HG03196 (cell line): ENCODE results near the gene HK2.
"Not testable (repeated sequence)": the region's sequence is repeated elsewhere in the genome, so short reads cannot be mapped to it uniquely, and the experiment has no call there.

Experiments used
- ATAC-seq: cut with Tn5 transposase; IDR thresholded peaks from one replicate; pipeline ENCODE4 v1.9.1; 2021; ENCODE audit not compliant: unreplicated experiment

The HK2 gene

DNA sequence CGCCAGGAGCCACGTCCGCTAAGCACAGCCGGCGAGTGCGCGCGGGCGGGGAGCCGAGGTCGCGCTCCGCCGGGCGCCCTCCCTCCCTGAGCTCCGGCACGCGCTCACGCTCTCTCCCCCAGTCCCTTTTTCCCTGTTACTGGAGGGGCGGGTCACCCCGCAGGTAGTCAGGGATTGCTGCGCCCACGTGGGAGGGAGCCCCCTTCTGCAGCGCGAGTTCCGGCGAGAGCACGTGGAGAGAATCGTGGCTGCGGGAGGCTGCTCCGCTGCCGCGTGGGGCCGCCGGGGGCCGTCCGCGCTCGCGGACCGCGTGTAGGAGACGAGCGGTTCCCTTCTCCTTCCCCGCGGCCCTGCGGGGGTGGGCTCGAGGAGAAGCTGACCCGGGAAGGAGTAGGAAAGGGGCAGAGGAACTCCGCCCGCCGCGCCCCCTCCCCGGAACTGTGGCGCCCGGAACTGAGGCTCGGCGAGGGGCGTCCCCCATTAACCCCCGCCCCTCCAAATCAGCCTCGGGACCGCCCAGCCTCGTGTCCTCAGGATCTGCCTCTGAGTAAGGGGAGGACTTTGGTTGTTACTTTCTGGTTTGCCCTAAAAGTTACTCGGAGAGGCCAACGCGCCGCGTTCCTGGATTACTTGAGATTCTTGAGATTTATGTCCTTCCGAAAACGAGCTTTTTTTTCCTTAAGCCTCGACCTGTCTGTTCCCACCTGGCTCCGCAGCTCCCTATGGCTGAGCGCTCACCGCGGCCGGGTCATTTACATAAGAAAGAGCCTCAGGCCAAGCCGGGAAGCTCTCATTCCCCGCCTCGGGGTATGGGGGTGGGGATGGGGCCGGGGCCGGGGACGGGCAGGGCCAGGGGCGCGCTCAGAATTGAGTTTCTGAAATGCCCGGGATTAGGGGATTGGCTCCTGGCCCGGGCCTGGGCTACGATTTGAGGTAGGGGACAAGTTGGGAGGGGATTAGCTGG is 1.1 kb downstream of the HK2 start:
- ATAC-seq, result peak; percentile 44

DNA sequence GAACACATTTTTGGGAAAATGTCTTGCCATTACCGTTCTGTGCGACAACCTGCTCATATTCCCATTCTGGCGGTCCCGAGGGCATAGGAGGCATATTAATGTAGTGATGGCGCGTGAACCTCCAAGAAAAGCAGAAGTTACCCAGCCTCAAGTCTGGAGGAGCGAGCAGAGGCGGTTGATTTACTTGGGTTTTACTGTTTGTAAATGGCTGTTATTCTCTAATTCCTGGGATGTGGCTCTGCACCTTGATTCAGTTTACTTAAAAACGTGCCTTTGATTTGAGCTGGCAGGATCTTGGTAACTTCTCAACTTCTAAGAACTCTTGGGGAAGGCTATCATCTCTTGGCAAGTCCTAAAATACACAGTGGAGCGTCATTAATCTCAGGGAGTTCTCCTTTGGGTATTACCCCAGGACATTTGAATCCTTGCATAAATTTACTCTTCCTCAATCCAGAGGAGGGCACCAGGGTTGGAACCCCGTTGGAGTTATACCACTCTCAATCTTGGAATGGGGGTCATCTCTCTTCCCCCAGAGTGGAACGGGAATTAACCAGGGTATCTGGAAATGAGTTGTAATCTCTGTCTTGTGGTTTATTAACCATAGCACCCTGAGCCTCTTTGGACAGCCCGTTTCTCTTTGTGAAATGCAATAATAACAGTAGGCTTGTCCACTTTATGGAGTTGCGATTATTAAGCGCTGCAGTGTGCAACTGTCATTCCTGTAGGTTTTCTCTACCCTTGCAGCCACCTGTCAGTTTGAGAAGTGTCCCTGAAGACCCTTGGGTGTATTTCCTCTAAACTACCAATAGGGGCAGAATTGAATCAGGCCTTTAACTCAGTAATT is 2.1 kb downstream of the HK2 start:
- peak; percentile 26 for ATAC-seq

DNA sequence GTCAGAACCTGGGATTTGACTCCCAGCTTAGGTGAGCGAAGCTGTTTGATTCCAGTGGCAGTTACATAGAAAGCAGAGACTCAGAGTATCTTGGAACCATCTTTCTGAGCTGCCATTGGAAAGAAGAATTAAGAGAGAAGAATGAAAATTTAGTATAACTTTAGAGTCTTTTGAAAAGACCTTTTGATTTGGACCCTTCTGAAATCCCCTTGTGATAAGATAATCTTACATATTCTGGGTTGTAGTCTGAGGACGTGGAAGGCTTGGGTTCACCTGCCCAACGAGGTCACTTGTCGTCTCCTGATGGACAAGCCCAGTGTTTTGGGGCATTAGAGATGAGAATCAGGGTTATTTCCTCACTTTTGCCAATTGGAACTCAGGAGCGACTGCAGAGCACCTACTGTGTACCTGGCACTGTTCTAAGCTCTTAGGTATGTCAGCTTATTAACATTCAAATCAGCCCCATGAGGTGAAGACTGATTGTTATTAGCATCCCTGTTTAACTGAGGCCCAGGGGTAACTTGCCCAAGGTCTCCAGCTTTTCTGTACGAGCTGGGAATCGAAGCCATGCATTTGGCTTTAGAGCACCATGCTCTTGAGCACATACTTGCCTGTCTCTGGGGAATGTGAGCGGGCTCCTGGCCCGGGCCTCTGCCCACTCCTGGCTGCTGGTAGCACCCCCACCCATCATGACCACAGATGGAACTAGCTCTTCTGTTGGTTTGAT is 2.9 kb downstream of the HK2 start:
- no peak for ATAC-seq

DNA sequence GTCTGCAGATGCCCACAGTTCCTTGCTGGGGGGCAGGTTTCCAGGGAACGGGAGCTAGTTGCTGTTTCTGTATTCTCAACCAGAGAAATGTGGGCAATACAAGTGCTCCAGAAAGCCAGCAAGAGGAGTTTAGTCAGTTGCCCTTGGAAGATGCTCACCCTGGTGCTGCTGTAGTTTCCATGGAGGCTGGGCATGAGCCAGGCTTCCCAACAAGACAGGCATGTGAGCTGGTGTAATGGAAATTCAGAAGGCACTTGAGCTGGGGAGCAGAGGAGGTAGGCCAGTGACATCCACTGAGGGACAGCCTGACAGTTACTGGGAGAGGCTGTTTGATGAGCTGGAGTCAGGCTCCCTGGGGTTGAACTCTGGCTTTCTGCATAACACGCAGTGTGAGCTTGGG is 7.7 kb downstream of the HK2 start:
- ATAC-seq, result no peak

DNA sequence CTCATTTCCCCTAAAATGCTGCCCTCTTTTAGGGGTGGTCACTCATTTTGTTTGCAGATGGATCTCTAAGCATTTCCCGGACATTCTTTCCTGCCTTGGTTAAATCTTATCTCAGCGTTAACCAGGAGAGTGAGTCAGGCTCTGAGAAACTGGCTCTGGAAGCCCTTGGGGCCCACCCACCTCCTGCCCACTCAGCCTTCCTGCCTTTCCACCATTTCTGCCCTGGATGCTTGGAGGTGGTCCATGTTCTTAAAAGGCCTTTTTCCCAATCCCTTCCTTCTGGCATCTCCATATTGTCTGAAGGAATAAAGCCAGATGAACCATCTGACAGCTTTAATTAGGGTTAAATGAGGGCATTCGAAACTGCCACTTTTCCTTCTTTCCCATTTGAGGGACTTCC is 9.5 kb downstream of the HK2 start:
- no peak for ATAC-seq

DNA sequence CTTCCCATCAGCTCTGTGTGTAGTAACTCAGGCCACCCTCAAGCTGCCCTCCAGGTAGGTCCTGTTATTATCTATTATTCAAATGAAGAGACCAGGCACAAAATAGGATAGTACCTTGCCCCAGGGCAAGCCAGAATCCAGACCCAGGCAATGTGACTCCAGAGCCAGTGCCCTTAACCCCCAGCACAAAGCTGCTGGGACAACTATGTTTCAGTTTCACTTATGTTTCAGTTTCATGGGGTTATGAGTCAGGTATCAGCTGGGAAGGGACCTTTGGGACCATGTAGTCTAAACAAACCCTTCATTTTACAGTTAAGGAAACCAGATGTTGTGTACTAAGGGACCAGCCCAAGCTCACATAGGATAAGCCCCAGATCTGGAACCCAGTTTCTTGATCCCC is 10.0 kb downstream of the HK2 start:
- peak; percentile 84 for ATAC-seq

DNA sequence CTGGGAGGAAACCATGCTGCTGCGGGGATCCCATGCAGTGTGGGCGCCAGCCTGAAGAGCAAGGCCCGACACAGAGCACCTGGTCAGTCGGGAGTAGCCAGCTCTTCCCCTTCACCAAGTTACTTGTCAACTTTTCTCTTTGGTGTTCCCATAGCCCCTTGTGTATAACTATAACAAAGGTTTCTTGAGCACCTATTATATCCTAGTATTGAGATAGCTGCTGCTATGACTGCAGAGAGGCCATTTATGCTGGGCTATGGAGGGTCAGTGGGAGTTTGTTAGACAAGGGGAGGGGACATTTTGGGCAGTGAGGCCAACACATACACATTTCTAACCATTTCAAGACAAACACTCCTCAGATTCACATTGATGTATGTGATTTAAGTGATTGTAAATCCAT is 10.8 kb downstream of the HK2 start:
- no peak for ATAC-seq

DNA sequence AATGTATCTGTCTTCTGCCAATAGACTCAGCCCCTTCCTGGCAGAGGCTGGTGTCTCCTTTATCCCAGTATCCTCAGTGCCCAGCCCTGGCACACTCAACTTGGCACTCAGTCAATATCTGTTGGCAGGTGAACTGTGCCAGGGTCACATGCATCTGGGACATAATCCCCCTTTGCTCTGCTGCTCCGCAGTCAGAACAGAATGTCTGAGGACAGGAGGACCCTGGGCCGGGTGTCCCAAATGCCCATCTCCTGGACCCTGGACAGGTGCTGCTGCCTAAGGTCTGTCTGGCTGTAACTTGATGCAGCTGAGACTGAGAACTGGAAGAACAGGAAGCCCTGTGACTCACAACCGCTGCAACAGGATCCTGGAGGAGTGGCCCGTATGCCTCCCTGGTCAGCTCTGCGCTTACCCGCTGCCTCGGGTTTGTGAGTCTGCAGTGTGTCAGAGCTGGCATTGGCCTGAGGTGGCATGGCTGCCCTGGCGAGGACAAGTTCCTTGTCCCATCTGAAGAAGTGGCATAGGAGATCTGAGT is 11.4 kb downstream of the HK2 start:
- ATAC-seq, result no peak

DNA sequence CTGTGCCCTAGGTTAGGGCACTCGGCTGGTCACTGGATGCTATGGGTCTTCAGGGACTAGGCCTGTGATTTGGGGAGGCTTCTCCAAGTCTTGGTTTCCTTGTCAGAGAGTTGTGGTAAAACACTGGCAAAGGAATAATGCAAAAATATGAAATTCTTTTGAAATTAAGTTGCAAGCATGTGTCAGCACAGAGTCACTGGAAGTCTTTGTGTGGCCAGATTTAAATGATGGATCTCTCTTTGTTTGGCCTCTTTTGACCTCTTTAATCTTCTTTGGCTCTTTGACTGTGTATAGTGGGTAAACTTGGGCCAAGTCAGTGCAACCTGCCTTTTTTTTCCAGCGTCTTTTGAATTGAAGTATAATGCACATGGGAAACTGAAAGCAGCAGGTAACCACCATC is 12.1 kb downstream of the HK2 start:
- no peak for ATAC-seq

DNA sequence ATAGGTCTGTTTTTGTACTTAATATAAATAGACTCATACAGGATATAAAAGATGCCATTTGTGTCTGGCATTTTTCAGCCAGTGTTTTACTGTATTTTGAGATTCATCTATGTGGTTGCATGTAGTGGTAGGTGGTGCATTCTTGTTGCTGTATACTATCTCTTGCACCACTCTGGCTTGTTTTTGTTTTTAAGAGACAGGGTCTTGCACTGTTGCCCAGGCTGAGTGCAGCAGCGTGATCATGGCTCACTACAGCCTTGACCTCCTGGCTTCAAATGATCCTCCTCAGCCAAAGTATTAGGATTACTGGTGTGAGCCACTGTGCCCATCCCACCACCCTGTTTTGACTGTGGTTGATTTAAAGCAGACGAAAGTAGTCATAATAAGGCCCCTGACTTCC is 12.6 kb downstream of the HK2 start:
- ATAC-seq, result no peak

DNA sequence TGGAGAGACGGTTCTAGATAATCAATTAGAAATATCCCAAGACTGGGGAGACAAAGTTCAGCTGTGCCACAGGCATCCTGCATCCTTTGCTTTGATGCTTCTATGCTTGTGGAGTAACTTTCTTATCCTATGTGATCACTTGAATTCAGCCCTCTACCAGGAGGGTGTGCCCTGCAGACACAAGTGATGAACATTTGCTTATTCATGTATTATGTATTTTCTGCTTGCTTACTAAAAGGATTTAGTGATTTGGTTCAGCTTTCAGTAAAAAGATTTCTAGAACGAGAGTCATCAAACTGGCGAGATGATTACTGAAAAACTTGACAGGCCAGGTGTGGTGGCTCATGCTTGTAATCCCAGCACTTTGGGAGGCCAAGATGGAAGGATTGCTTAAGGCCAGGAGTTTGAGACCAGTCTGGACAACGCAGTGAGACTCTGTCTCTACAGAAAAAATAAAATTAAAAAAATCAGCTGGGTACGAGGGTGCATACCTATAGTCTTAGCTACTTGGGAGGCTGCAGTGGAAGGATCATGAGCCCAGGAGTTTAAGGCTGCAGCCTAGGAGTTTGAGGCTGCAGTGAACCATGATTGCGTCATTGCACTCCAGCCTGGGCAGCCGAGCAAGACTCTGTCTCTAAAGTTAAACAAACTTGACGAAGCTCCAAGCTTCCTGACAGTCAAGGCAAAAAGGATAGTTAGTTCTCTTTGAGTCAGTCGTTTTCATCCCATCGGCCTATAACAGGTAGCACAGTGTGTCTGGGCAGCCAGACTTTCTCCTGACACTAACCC is 13.3 kb downstream of the HK2 start:
- no peak for ATAC-seq

DNA sequence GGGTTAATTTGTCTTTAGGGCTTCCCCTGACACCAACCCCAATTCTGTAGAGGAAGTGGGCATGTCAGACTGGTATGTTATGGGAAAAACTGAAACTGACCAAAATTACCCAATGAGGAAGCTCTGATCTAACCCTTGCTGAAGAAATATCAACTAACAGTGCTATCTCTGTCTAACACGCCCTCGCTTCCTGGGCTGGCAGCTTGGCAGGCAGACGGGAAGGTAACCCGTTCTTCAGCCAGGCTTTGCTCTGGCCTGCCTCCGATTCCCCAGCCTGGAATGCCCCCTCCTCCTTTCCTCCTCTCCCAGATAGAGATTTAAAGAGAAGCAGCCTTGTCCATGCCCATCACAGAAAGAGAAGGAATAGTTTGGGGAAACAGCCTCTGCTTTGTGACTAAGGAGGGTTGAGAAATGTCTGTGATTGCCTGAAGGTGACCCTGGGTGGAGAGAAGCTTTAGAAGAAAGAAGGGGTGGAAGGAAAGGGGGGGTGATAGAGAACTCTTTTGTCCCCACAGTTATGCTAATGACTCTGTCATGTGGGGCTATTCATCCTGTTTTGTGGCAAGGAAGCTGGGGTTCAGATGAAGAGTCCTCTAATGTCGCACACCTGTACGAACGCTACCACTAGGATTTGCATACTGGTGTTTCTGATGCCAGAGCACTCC is 15.4 kb downstream of the HK2 start:
- ATAC-seq, result peak; percentile 71

DNA sequence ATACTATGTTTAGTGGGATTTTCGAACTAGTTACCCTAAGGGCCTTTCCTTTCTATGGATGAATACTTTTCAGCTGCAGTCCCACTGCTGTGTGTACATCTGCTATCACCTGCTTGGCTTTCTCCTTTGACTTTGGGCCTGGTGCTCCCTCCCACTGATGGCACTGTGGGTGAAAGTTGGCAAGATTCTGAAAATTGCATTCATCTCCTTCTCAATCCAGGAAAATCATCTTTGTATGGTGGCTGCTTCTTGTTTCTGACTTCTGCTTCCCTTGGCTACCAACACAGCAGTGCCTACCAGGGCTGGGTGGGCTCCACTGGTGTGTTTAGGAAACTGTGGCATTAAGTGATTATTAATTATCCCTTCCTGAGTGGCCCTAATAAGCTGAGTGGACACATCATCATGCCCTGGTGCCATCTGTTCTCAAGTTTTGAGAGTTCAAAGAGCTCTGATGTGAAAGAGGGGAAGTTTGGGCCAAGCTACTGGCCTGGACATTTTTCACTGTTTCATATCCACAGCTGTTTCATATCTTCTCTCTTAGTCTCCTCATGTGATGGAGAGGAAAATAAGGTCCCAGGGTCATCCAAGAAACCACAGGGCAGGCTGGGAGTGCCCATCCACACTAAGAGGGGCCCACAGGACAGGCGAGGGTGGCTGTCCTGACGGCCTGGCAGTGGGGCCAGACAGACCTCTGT is 16.7 kb downstream of the HK2 start:
- no peak for ATAC-seq

DNA sequence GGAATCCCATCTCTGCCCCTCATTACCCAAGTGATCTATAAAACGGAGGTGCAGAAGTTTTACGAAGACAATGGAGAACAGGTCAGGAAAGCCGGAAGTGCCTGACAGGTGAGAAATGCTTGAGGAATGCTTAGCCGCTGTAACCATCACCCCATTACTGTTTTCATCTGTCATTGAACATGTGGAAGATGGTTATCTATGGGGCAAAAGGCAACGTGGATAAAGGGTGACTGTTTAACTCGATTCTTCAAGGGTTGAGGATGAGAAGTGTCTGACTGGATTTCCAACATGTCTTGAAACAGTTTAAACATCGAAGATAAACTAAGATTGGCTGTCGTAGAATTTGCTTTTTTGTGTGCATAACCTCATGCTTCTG is 17.3 kb downstream of the HK2 start:
- ATAC-seq, result no peak

DNA sequence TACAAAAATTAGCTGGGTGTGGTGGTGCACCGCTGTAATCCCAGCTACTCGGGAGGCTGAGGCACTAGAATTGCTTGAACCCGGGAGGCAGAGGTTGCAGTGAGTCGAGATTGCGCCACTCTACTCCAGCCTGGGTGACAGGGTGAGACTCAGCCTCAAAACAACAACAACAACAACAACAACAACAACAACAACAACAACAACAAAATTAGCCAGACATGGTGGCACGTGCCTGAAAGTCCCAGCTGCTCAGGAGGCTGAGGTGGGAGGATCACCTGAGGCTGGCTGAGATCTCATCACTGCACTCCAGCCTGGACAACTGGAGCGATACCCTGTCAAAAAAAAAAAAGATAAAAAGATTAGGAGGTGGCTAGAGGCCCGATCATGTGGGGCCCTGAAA is 19.4 kb downstream of the HK2 start:
- not testable (repeated sequence) for ATAC-seq

DNA sequence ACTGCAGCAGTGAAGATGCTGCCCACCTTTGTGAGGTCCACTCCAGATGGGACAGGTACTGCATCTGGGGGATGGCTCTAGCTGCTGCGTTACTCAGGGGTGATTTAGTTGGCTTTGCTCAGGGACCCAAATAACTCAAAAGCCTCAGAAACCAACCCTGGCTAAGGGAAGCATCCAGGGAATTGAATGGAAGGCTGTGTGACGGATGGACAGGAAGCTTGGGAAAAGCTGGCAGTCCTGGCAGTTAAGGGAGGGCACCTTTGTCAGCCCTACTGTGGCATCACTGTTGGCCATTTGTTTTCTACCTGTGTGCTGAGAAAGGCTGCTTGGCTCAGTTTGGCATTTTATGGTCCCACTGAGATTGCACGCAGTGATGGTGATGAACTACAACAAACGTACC is 20.5 kb downstream of the HK2 start:
- ATAC-seq, result no peak

DNA sequence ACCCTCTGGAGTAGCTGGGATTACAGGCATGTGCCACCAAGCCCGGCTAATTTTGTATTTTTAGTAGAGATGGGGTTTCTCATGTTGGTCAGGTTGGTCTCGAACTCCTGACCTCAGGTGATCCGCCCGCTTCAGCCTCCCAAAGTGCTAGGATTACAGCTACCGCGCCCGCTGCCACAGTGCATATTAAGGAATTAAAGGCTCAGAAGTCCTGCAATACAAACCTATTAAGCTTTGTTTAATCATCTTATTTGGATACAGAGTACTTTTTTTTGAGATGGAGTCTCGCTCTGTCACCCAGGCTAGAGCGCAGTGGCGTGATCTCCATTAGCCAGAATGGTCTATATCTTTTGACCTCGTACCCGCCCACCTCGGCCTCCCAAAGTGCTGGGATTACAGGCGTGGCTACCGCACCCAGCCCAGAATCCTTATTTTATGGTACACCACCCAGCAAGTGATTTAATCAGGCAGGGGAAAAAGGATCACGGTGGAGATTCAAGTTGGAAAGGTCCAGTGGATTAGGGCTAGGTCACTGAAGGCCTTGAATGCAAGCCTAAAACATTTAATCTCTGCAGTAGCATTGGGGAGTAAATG is 21.3 kb downstream of the HK2 start:
- not testable (repeated sequence) for ATAC-seq

DNA sequence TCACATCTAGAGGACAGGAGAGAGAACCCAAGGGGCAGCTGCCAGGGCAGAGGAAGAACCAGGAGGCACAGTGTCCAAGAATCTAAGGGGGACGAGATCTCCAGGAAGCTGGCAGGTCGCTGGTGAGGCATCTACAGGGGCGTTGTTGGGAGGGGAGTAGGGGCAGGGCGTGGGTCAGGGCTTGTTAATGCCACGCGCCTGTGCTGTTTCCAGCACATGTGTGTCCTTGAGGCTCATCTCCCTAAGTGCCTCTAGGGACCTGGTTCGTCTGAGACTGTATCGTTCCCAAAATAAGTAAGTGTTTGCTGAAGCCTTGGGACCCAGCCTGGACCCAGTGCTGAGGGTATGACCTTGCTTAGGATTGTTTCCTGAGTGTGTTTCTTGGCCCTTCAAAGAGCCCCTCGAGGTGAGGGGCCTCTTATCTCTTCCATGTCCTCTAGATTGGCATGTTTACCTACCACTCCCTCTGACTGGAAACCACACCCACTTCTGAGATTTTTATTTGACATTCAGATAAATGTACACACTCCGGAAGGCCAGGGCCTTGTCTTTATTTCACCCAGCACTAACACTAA is 22.2 kb downstream of the HK2 start:
- ATAC-seq, result no peak

DNA sequence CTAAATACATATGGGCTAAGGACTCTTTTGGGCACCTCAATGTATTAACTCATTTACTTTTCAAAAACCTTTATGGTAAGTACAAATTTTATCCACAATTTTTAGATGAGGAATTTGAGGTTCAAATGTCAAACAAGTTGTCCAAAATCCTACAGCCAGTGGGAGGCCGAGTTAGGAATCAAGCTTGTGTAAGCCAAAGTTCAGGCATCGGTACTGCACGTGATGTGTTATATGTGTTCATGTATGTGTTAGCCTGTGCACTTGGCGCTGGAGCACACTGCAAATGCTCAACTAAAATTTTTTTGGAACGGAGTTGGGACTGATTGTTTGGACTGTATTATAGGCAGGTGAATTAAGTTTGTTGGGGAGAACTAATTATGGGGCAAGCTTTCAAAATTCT is 22.7 kb downstream of the HK2 start:
- no peak for ATAC-seq
